A673 (cell line): ENCODE measurements around the gene NNMT.

Source experiments
- EZH2 ChIP-seq: fragments of 200-600 bp; sonication (generic); IDR thresholded peaks from 2 replicates; pipeline ENCODE4 v1.6.1; 2017; ENCODE audit warnings: borderline replicate concordance, low read depth, mild to moderate bottlenecking, mixed read lengths, antibody characterized with exemption, low read length; ENCODE audit not compliant: poor library complexity, severe bottlenecking
- TF ChIP-seq, protein P1 (sequence below): fragments of 300-800, 200-600 bp; sonication (generic); conservative IDR thresholded peaks from 2 replicates; pipeline ENCODE4 v1.5.1; 2017; ENCODE audit warnings: low read depth, mild to moderate bottlenecking, antibody characterized with exemption, low read length, moderate library complexity, mixed read lengths

DNA sequence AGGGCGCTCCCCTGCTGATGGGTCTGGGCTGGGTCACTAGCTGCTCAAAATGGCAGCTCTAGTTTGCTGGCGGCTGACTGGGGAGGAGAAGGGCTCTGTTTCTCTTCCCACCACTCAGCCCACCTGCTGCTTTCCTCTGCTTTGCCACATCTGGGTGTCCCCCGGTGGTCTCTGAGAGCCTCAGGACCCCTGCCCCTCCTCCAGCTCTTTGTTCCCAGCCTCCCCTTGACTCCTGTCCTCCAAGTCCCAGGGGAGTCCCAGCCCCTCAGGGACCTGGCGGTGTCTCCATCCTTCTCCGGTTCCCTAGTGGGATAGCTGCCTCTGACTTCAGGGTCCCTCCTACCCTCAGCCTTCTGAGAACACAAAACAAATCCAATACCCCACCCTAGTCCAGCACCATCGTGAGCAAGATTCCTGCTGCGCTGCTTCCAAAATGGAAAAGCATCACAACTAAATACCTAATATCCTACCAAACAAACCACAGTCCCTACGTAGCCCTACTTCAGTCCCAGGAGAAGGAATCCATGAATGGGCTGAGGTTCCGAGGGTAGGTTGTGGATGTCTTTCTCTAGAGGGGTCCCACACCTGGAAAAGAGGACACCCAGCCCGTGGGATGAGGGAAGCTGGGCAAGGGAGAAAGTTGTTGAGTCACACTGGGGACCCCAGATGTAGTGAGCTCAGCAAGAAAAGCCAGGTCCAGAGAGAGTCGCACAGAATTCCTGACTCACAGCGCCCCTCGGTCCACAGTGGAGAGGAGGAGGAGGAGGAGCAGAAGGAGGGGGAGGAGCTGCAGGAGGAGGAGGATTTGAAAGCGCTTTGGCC, 45.0 kb upstream of the NNMT start:
- TF ChIP-seq, protein P1, sequence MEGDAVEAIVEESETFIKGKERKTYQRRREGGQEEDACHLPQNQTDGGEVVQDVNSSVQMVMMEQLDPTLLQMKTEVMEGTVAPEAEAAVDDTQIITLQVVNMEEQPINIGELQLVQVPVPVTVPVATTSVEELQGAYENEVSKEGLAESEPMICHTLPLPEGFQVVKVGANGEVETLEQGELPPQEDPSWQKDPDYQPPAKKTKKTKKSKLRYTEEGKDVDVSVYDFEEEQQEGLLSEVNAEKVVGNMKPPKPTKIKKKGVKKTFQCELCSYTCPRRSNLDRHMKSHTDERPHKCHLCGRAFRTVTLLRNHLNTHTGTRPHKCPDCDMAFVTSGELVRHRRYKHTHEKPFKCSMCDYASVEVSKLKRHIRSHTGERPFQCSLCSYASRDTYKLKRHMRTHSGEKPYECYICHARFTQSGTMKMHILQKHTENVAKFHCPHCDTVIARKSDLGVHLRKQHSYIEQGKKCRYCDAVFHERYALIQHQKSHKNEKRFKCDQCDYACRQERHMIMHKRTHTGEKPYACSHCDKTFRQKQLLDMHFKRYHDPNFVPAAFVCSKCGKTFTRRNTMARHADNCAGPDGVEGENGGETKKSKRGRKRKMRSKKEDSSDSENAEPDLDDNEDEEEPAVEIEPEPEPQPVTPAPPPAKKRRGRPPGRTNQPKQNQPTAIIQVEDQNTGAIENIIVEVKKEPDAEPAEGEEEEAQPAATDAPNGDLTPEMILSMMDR = no peak
- TF ChIP-seq EZH2 = no peak
